Loucy (cell line): ENCODE measurements around the gene MTNR1A.

Source experiments
- CTCF ChIP-seq: fragments of 200-600 bp; sonication (generic); conservative IDR thresholded peaks from 2 replicates; pipeline ENCODE4 v1.5.1; 2014; ENCODE audit warnings: mild to moderate bottlenecking, antibody characterized with exemption, low read length
- EZH2phosphoT487 ChIP-seq: fragments of 200-600 bp; IDR thresholded peaks from 2 replicates; pipeline ENCODE4 v1.6.1; 2018; ENCODE audit warnings: antibody characterized with exemption, mild to moderate bottlenecking, moderate library complexity, borderline replicate concordance

GRCh38 chr4:186596346-186596745 lies 41.0 kb upstream of the MTNR1A start:
- TF ChIP-seq CTCF (no peak), EZH2phosphoT487 (no peak)
